Activated CD4-positive, CD25-positive, alpha-beta regulatory T cell treated with anti-CD3 and anti-CD28 coated beads, Interleukin-2, amount 50 U/mL, for 72 hours (primary cell): ENCODE measurements around the gene VWA8.
"Not testable (repeated sequence)": the region's sequence is repeated elsewhere in the genome, so short reads cannot be mapped to it uniquely, and the experiment has no call there.

Source experiments
- DNase-seq: peaks from one replicate; pipeline ENCODE4 v3.0.0; 2021

The VWA8 gene

DNA sequence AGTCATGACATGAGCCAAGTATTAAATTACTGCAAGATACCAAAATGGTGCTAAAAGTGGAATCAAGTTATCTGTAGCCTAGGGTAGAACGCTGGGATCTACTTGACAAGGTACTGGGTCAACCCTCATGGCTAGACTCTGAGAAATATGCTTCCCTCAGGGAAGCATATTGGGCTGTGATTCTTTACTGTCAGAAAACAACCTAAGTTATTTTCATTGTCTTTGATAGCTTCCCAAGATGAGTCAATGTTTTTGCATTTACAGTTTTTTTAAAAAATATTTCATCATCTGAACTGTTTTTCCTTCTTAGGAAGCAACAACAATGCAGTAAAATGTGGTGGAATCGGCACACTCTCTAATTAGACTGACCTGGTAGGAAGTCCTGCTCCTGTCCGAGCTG is 285.6 kb downstream of the VWA8 start:
- no peak for DNase-seq

- DNase-seq = no peak
Measured at GRCh38 chr13:41674246-41674645, 286.7 kb downstream of the VWA8 start.

- no peak for DNase-seq
Measured at GRCh38 chr13:41673640-41674039, 287.3 kb downstream of the VWA8 start.

- DNase-seq = no peak
Measured at GRCh38 chr13:41670873-41671443, 290.0 kb downstream of the VWA8 start.

DNA sequence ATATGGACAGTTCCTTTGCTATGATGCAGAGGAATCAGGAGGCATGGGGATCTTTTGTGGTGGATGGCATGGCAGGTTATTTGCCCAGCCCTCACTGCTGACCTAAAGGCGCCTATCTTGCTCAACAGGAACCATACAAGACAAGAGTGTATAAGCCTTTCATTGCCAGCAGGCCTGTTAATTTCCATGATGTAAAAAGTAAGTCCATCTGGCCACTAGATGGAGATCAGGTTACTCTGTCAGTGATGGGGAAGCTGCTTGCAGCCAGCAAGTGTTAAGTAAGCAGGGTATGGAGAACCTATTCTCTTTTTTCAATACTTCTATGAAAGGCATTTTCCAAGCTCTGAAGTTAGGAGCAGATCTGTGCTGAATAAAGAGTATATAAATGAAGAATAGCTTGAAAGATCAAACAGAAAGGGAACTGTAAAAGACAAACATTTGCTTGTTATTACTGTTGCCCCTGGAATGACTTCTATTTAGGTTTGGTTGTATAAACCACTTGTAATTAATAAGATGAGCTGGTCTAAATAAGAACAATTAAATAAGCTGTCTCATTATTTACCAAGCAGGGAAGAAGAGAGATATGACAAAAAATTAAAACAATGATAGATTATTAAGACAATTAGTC is 292.7 kb downstream of the VWA8 start:
- no peak for DNase-seq

DNA sequence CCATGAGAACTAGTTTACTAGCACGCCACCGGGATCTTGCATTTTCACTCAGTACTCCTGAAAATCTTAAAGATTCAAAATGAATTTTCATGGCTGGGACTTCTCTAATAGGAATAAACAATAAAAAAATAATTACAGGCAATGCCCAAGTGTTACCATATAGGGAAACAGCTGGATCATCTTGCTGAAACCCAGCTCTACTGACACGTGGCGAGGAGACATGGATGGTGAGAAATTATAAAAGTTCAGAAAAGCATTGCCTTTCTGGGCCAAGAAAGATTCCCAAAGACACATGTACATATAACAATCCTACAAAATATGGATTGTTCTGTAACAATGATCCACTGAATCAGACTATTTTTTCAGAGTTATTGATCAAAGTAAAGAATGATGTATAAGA is 294.3 kb downstream of the VWA8 start:
- no peak for DNase-seq

GRCh38 chr13:41660411-41660810 is 300.5 kb downstream of the VWA8 start:
- no peak for DNase-seq

GRCh38 chr13:41658057-41658661 is 302.8 kb downstream of the VWA8 start:
- no peak for DNase-seq

DNA sequence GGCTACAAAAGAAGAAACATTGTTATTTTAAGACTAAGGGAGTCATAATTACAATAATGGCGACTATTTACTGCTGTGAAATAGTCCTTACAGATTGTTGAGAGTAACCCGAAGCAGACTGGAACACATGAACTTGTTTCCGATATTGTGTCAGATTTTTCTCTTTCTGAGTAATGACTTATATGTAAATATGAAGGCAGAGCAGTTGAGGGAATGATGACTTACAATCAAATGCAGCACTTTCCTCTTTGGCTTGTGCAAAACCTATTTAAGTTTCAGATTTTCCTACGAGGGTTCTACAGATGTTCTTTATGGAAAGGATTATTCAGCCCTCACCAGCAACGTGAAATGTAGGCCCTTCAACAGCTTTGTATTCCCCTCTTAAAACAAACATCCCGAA is 304.9 kb downstream of the VWA8 start:
- no peak for DNase-seq

- no peak for DNase-seq
Measured at GRCh38 chr13:41654796-41655195, 306.1 kb downstream of the VWA8 start.

DNA sequence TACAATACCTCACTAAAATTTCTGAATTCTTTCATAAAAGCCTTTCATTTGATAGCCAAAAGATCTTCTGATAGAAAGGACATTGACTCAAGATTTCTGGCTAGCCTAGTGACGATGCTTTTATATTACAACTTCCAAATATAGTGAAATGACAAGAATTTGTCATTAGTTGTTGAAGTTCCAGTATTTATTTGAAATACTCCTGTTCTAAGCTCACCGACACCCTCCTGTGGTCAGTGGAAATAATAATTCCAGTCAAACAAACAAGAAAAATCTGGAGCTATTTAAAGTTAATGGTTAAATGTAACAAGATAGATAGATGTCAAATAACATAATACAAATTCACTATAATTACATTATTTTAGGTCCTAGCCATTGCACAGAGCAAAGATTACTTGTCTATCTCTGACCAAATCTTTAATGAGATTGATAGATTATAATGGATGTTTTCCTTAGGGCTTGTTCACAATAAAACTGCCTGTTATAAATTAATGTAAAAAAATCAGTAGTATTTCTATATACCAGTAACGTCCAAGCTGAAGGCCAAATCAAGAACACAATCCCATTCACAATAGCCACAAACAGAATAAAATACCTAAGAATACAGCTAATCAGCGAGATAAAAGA is 308.1 kb downstream of the VWA8 start:
- no peak for DNase-seq

DNA sequence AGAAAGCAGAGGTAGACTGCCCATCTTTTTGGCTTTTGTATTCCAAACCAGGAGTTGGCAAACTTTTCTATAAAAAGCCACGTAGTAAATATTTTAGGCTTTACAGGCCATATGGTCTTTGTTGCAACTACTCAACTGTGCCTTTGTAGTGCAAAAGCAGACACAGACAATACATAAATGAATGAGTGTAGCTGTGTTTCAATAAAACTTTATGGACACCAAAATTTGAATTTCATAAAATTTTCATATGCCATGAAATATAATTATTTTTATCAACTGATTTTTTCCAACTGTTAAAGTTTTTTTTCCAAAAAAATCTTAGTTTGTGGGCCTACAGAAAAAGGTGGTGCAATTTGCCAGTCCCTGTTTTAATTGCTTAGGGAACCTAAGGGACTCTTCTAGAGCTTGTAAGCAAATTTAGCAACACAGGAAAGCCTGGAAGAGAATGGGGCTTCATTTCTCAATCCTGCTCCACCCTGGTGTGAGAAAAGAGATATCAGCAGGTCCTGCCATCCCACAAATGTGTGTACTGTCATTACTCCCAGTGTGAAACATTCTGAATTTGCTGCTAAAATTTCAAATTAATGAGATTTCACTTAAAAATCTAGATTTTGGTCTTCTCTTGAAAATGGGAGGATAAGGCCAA is 309.4 kb downstream of the VWA8 start:
- no peak for DNase-seq

DNA sequence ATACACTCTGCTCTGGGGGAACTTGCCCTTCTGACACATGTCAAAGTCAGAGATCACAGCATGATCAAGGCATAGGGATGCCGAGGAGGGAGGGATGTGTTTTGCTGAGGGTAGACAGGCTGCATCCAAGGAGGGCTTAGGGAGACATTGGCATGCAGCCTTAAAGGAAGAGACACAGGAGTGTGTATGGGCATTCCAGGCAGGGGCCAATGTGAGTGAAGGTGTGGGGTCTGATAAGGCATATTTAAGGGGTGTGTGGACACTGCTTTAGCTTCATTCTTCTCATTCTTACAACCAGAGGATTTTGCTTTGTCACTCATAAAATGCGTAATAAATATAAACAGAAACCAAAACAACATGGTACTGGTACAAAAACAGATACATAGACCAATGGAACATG is 310.2 kb downstream of the VWA8 start:
- DNase-seq = no peak

GRCh38 chr13:41649659-41650058 is 311.2 kb downstream of the VWA8 start:
- DNase-seq = no peak

- DNase-seq = no peak
Measured at GRCh38 chr13:41648314-41648935, 312.5 kb downstream of the VWA8 start.

DNA sequence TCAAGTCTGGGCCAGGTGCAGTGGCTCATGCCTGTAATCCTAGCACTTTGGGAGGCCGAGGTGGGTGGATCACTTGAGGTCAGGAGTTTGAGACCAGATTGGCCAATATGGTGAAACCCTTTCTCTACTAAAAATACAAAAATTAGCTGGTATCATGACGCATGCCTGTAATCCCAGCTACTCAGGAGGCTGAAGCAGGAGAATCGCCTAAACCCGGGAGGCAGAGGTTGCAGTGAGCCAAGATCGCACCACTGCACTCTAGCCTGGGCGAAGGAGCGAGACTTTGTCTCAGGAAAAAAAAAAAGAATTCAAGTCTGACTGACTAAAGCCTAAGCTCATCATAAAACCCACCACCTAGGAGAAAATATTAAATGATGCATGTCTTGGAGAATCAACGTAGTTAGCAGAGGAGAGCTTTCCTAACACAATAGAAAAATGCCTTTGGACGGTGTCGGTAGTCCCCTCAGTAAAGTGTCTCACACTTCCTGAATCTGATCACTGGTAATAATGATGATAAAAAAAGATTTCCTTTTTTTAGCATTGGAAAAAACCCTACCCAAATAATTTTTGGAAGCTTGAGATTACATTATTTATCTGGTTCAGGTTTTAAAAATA is 313.1 kb downstream of the VWA8 start:
- not testable (repeated sequence) for DNase-seq

GRCh38 chr13:41645331-41645730 is 315.6 kb downstream of the VWA8 start:
- no peak for DNase-seq

DNA sequence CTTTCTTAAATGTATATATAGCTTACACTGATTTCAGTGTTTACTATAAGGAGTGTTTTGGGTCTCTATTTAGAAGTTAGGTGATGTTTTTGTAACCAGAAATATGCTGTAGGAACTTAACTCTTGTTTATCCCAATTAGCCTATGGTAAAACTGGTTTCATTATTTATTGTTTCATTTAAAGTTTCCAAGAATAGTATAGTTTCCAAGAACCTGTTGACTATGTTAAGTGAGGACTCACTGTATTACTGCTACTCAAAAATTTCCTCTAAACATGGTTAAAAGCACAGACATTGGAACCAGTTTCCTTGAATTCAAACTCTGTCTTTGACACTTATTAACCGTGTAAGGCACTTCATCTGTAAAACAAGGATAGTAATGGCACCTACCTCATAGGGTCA is 316.2 kb downstream of the VWA8 start:
- no peak for DNase-seq

DNA sequence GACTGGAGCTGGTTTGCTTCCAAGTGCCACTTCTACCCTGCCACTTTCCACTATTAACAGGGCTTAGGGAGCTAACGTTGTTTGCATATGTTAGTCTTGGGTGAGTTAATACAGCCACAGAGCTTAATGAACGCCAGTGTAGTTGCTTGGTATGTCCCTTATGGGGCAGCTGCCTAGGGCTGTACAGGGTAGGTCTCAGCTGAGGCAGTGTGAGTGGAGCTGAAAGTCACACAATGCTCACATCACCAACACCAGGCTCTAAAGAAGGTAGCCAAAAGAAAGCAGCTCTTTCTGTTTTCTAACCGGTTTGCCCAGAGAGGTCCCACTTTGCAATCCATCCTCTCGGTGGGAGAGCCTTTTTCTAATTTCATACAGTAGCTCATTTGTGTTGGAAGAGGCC is 317.4 kb downstream of the VWA8 start:
- DNase-seq = no peak

- DNase-seq = no peak
Measured at GRCh38 chr13:41641961-41642360, 318.9 kb downstream of the VWA8 start.

GRCh38 chr13:41641429-41641828 is 319.5 kb downstream of the VWA8 start:
- DNase-seq = no peak

- no peak for DNase-seq
Measured at GRCh38 chr13:41639955-41640780, 320.7 kb downstream of the VWA8 start.
